Psoas muscle (tissue), 8 donors: ENCODE results near the gene WSCD2. TPM values are rescaled to one million over a fixed set of nuclear protein-coding genes. Genes with fewer than 3 reads are reported as not detected.

Source experiments
- ATAC-seq, 4 donors: fragments of 200-7000 bp; cut with Tn5 transposase; one replicate each; pipeline ENCODE4 v1.9.1; 2020; ENCODE audit warnings: moderate library complexity in 3 of 4, mild to moderate bottlenecking in 2 of 4
- DNase-seq, 2 donors: peaks; one replicate each; pipeline ENCODE4 v3.0.0-alpha.2; 2020
- H3K27ac ChIP-seq: fragments of 200-600 bp; one replicate; pipeline ENCODE4 v1.8.0; 2022
- H3K27me3 ChIP-seq, 3 donors: fragments of 200-600 bp in 1 of 3; one replicate each; pipeline versions ENCODE4 v1.6.1 to v1.8.0; 2013 to 2022; ENCODE audit warnings: low read length in 2 of 3, mild to moderate bottlenecking in 2 of 3, moderate library complexity in 1 of 3; ENCODE audit not compliant: insufficient read depth in 3 of 3
- H3K36me3 ChIP-seq, 2 donors: fragments of 200-600 bp in 1 of 2; one replicate each; pipeline versions ENCODE4 v1.6.1 to v1.8.0; 2013 to 2022; ENCODE audit warnings: low read depth in 1 of 2, mild to moderate bottlenecking in 1 of 2, moderate library complexity in 1 of 2; ENCODE audit not compliant: insufficient read depth in 1 of 2
- H3K4me1 ChIP-seq: fragments of 200-600 bp; one replicate; pipeline ENCODE4 v1.8.0; 2022
- H3K4me3 ChIP-seq: fragments of 200-600 bp; one replicate; pipeline ENCODE4 v1.8.0; 2022; ENCODE audit warnings: mild to moderate bottlenecking
- H3K9me3 ChIP-seq: fragments of 200-600 bp; one replicate; pipeline ENCODE4 v1.8.0; 2022
- CTCF ChIP-seq: fragments of 200-600 bp; IDR thresholded peaks from one replicate; pipeline ENCODE4 v1.8.0; 2022; ENCODE audit warnings: antibody characterized with exemption
- WGBS, 3 donors: extraction: QIAGEN DNeasy Blood & Tissue Kit; methylation state at CpG; one replicate each; pipeline versions ENCODE4 v1.1.6 to v1.1.7; 2013; 5-methylcytosine and 5-hydroxymethylcytosine counted together
- intact Hi-C, 2 donors: fragments of 100-400 bp; cut with DNase I; formaldehyde crosslinking; loops; one replicate each; pipeline versions ENCODE4 v1.11.0 to v1.14.2; 2022
- polyA plus RNA-seq, 3 donors: library from polyadenylated mRNA; stranded (reverse); fragments of 200-250 nt; gene quantifications; one replicate each; pipeline ENCODE4 v1.2.3, GENCODE V29; 2013
- total RNA-seq, 4 donors: library from RNA; stranded (reverse); fragmentation: NEBNext Ultra II Directional in 2 of 4; extraction: Animal tissue kit (Norgen Biotek cat#: 25700) in 2 of 4; gene quantifications; one replicate each; pipeline versions ENCODE4 v1.2.1 to v1.2.4, GENCODE V29; 2021 to 2023
- donor health status: healthy with polysubstance abuse.
- donor health status: DM: no; HTN: no; CAD: no; lungs with moderate emphysema.
- donor health status: Bipolar disorder and iron deficiency.
- donor health status: healthy.
- donor health status: DM: yes; HTN: yes; CAD: no.
- donor health status: DM: no; HTN: no; CAD: no.
- donor health status: DM: no; HTN: no; CAD: no.
- donor health status: DM: yes; HTN: yes; CAD: no.

Gene WSCD2
- total and polyA plus RNA-seq, 7 donors, result 0.01 to 0.21 TPM; not detected in 5

GRCh38 chr12:108170164-108170563 is 41.1 kb downstream of the WSCD2 start:
- no peak for TF ChIP-seq CTCF
- WGBS, 3 donors, result 71 to 82% (median 75%) methylated on average over 2 of the region's 2 CpGs
- Histone ChIP-seq H3K9me3 (no peaks in the 10 kb centered on the region), H3K27ac (no peak overlapping the region), H3K4me1 (no peaks in the 10 kb centered on the region), H3K27me3 (peaks cover 0 to 4% (median 0%) of the 10 kb centered on the region in 3 donors), H3K36me3 (no peaks in the 10 kb centered on the region), H3K4me3 (no peak overlapping the region)
- ATAC-seq (no peak), DNase-seq (no peak)
- intact Hi-C loops, result no loop called here

GRCh38 chr12:108172033-108172432 is 42.9 kb downstream of the WSCD2 start:
- Histone ChIP-seq H3K27ac (no peak overlapping the region), H3K4me3 (no peak overlapping the region), H3K27me3 (peaks cover 0 to 4% (median 0%) of the 10 kb centered on the region in 3 donors), H3K4me1 (no peaks in the 10 kb centered on the region), H3K9me3 (no peaks in the 10 kb centered on the region), H3K36me3 (no peaks in the 10 kb centered on the region)
- 55 to 79% (median 70%) methylated on average over 2 of the region's 2 CpGs for WGBS, 3 donors
- no peak for ATAC-seq
- TF ChIP-seq CTCF, result no peak
- DNase-seq, result no peak
- intact Hi-C loops, result no loop called here

- TF ChIP-seq CTCF, result no peak
- Histone ChIP-seq H3K27me3 (peaks cover 0 to 4% (median 0%) of the 10 kb centered on the region in 3 donors), H3K27ac (no peak overlapping the region), H3K36me3 (no peaks in the 10 kb centered on the region), H3K4me3 (no peak overlapping the region), H3K4me1 (no peaks in the 10 kb centered on the region), H3K9me3 (no peaks in the 10 kb centered on the region)
- ATAC-seq (no peak), DNase-seq (no peak)
- 25 to 32% (median 30%) methylated on average over 4 of the region's 4 CpGs for WGBS, 3 donors
- intact Hi-C loops, result no loop called here
These were observed 44.1 kb downstream of the WSCD2 start for GRCh38 chr12:108173160-108173559.

DNA sequence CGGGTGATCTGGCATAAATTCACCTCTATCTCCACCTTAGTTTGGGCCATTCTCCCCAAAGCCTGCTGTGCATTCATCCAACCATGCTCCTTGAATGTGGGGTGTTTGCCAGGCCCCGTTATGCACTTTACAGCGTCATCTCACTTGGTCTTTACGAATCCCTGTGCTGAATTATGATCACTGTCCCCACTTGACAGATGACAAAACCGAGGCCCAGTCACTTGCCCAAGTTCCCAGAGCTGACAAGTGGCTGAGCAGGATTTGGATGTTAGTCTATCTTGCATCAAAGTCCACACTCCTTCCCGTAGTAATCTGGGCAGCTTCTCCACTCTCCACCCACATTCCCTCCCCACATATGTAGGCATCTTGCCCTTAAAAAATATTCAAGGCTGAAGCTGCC is 44.8 kb downstream of the WSCD2 start:
- intact Hi-C loops, result no loop called here
- H3K4me1 ChIP-seq, result no peaks in the 10 kb centered on the region
- no peak for ATAC-seq
- H3K9me3 ChIP-seq, result no peaks in the 10 kb centered on the region
- no peak overlapping the region for H3K27ac ChIP-seq
- TF ChIP-seq CTCF, result no peak
- WGBS, 3 donors, result 54 to 61% (median 56%) methylated on average over 6 of the region's 6 CpGs
- H3K27me3 ChIP-seq, result peaks cover 0 to 4% (median 0%) of the 10 kb centered on the region in 3 donors
- H3K4me3 ChIP-seq, result no peak overlapping the region
- H3K36me3 ChIP-seq, result no peaks in the 10 kb centered on the region
- DNase-seq, result no peak

DNA sequence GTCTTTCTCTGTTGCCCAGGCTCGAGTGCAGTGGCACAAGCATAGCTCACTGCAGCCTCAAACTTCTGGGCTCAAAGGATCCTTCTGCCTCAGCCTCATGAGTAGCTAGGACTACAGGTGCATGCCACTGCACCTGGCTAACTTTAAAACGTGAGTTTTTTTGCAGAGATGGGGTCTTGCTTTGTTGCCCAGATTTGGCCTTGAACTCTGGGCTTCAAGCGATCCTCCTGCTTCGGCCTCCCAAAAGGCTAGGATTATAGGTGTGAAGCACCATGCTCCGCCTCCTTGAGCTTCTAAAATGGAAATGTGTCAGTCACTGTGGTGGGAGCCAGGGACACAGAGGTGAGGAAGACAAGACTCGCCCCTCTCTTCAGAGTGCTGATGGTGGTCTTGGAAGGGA is 45.6 kb downstream of the WSCD2 start:
- no peaks in the 10 kb centered on the region for H3K36me3 ChIP-seq
- no peaks in the 10 kb centered on the region for H3K9me3 ChIP-seq
- intact Hi-C loops, result no loop called here
- no peaks in the 10 kb centered on the region for H3K4me1 ChIP-seq
- H3K27me3 ChIP-seq, result peaks cover 0 to 4% (median 0%) of the 10 kb centered on the region in 3 donors
- H3K27ac ChIP-seq, result no peak overlapping the region
- TF ChIP-seq CTCF, result no peak
- 69 to 75% (median 73%) methylated on average over 6 of the region's 6 CpGs for WGBS, 3 donors
- ATAC-seq (no peak), DNase-seq (no peak)
- no peak overlapping the region for H3K4me3 ChIP-seq
